PC-9 (cell line): ENCODE measurements around the gene CDC42BPB.

Experiments used
- EZH2 ChIP-seq: fragments of 200-600 bp; sonication (generic); IDR thresholded peaks from 2 replicates; pipeline ENCODE4 v1.8.0; 2017; ENCODE audit warnings: antibody characterized with exemption, low read depth
- TF ChIP-seq, protein P1 (sequence below): fragments of 200-600 bp; sonication (generic); conservative IDR thresholded peaks from 2 replicates; pipeline ENCODE4 v1.6.1; 2017; ENCODE audit warnings: mixed run types, antibody characterized with exemption, mild to moderate bottlenecking, moderate library complexity

DNA sequence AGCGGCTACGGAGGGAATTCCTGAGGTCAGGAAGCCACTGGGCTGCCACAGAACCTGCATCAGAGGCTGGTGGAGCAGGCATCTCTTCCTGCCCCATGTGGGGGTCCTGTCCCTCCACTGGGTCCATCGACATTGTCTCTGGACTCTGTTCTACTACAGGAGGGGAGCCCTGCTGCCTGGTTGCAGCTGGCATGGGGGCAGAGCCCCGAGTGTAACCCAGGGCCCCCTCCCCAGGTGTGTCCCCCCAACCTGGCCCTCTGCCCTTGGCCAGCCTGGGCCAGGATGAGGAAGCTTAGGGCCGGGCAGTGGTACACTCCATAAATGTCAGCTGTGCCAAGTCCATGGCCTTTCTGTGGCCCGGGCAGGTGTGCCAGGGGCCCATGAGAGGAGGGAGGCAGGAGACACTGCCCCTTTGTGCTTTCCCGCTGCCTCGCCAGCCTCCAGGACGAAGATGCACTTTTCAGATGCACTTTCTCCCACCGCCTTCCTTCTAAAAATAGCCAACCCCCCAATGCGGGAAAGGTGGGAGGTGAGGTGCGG, 33.2 kb upstream of the CDC42BPB start:
- TF ChIP-seq, protein P1, sequence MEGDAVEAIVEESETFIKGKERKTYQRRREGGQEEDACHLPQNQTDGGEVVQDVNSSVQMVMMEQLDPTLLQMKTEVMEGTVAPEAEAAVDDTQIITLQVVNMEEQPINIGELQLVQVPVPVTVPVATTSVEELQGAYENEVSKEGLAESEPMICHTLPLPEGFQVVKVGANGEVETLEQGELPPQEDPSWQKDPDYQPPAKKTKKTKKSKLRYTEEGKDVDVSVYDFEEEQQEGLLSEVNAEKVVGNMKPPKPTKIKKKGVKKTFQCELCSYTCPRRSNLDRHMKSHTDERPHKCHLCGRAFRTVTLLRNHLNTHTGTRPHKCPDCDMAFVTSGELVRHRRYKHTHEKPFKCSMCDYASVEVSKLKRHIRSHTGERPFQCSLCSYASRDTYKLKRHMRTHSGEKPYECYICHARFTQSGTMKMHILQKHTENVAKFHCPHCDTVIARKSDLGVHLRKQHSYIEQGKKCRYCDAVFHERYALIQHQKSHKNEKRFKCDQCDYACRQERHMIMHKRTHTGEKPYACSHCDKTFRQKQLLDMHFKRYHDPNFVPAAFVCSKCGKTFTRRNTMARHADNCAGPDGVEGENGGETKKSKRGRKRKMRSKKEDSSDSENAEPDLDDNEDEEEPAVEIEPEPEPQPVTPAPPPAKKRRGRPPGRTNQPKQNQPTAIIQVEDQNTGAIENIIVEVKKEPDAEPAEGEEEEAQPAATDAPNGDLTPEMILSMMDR, result no peak
- no peak for TF ChIP-seq EZH2
